CD4-positive, alpha-beta memory T cell (primary cell): ENCODE measurements around the gene MYO1D. TPM values are rescaled to one million over a fixed set of nuclear protein-coding genes. Genes with fewer than 3 reads are reported as not detected.
"Not testable (repeated sequence)": the region's sequence is repeated elsewhere in the genome, so short reads cannot be mapped to it uniquely, and the experiment has no call there.

Experiments
- CTCF ChIA-PET: fragments of 350-600 bp; sonication (Branson Sonifier 250); formaldehyde crosslinking; loops from one replicate; lab custom pipeline; 2021; ENCODE audit warnings: inconsistent platforms; ENCODE audit not compliant: partially characterized antibody; lab: Charles Lee
- POLR2A ChIA-PET: fragments of 350-600 bp; sonication (Branson Sonifier 250); formaldehyde crosslinking; loops from one replicate; lab custom pipeline; 2021; ENCODE audit not compliant: partially characterized antibody; lab: Charles Lee
- DNase-seq, 5 donors: peaks; one replicate each; pipeline versions ENCODE4 v3.0.0 to v3.0.0-alpha.2; 2020 to 2022; ENCODE audit warnings: mixed read lengths in 1 of 5
- H3K27ac ChIP-seq: one replicate; pipeline ENCODE4 v1.7.0; 2013; ENCODE audit warnings: low read depth, low read length
- H3K27me3 ChIP-seq: 2 replicates; pipeline ENCODE4 v1.7.0; 2013; ENCODE audit warnings: mild to moderate bottlenecking, low read length, moderate library complexity; ENCODE audit not compliant: insufficient read depth
- H3K36me3 ChIP-seq: 2 replicates; pipeline ENCODE4 v1.7.0; 2013; ENCODE audit warnings: mild to moderate bottlenecking, low read length, moderate library complexity; ENCODE audit not compliant: insufficient read depth
- H3K4me1 ChIP-seq: 2 replicates; pipeline ENCODE4 v1.7.0; 2013; ENCODE audit warnings: mild to moderate bottlenecking, low read length, moderate library complexity; ENCODE audit not compliant: insufficient read depth
- H3K4me3 ChIP-seq, 2 donors: one replicate each; pipeline ENCODE4 v1.7.0; 2013; ENCODE audit warnings: low read length in 2 of 2, mild to moderate bottlenecking in 1 of 2
- H3K9me3 ChIP-seq, 2 donors: one replicate each; pipeline ENCODE4 v1.7.0; 2013; ENCODE audit warnings: low read length in 2 of 2, control low read depth in 1 of 2; ENCODE audit not compliant: control insufficient read depth in 1 of 2
- H3K27ac Mint-ChIP-seq, 7 donors: one replicate each; pipeline ENCODE4 v1.8.0; 2020 to 2021; ENCODE audit warnings: mixed read lengths in 7 of 7, mild to moderate bottlenecking in 6 of 7, inconsistent platforms in 3 of 7, moderate library complexity in 3 of 7
- H3K27me3 Mint-ChIP-seq, 2 donors: one replicate each; pipeline ENCODE4 v1.8.0; 2020 to 2021; ENCODE audit warnings: mixed read lengths in 2 of 2
- H3K36me3 Mint-ChIP-seq, 2 donors: one replicate each; pipeline ENCODE4 v1.8.0; 2020 to 2021; ENCODE audit warnings: mixed read lengths in 2 of 2, inconsistent platforms in 1 of 2, mild to moderate bottlenecking in 1 of 2
- H3K4me1 Mint-ChIP-seq, 4 donors: one replicate each; pipeline ENCODE4 v1.8.0; 2020 to 2021; ENCODE audit warnings: mixed read lengths in 4 of 4, mild to moderate bottlenecking in 1 of 4
- H3K4me3 Mint-ChIP-seq, 8 donors: one replicate each; pipeline ENCODE4 v1.8.0; 2020 to 2021; ENCODE audit warnings: mixed read lengths in 8 of 8, mild to moderate bottlenecking in 7 of 8, moderate library complexity in 6 of 8, inconsistent platforms in 3 of 8
- H3K9me3 Mint-ChIP-seq, 8 donors: one replicate each; pipeline ENCODE4 v1.8.0; 2020 to 2021; ENCODE audit warnings: mixed read lengths in 8 of 8, mild to moderate bottlenecking in 5 of 8, inconsistent platforms in 3 of 8, moderate library complexity in 1 of 8
- intact Hi-C: fragments of 100-400 bp; cut with micrococcal nuclease; formaldehyde crosslinking; loops from one replicate; pipeline ENCODE4 v1.15.1; 2023
- polyA plus RNA-seq, 2 donors: library from polyadenylated mRNA; unstranded; fragments of 300-500 nt; fragmentation: Illumina TruSeq; gene quantifications; one replicate each; pipeline ENCODE4 v1.2.3, GENCODE V29; 2021
- total RNA-seq, 2 experiments: library from RNA; stranded (reverse); gene quantifications; one replicate each; pipeline ENCODE4 v1.2.3, GENCODE V29; 2021

The MYO1D gene
- total and polyA plus RNA-seq, 4 experiments from 2014 or later = 2.0 to 12.7 (median 10.5) TPM

GRCh38 chr17:32896647-32897258 lies 19.8 kb upstream of the MYO1D start:
- no peak overlapping the region for H3K4me3 ChIP-seq
- H3K27me3 Mint-ChIP-seq = peaks cover 7 to 10% of the 10 kb centered on the region in 2 donors
- H3K4me3 Mint-ChIP-seq = no peak overlapping the region
- H3K4me1 Mint-ChIP-seq = no peaks in the 10 kb centered on the region
- H3K9me3 ChIP-seq = no peaks in the 10 kb centered on the region
- intact Hi-C loops = no loop called here
- CTCF ChIA-PET = interaction anchor here (2.0 kb wide), 1 partner anchor 19 kb away, joined by 7 read pairs; the partner anchor contains the start of gene MYO1D
- no peaks in the 10 kb centered on the region for H3K36me3 ChIP-seq
- no peaks in the 10 kb centered on the region for H3K9me3 Mint-ChIP-seq
- H3K27me3 ChIP-seq = no peaks in the 10 kb centered on the region
- H3K27ac ChIP-seq = no peak overlapping the region
- H3K4me1 ChIP-seq = no peaks in the 10 kb centered on the region
- POLR2A ChIA-PET = no interaction called here
- no peaks in the 10 kb centered on the region for H3K36me3 Mint-ChIP-seq
- DNase-seq = no peak
- no peak overlapping the region for H3K27ac Mint-ChIP-seq

- ChIA-PET POLR2A (no interaction called here), CTCF (no interaction called here)
- intact Hi-C loops = no loop called here
- no peak overlapping the region for H3K4me3 ChIP-seq
- no peak overlapping the region for H3K4me3 Mint-ChIP-seq
- H3K27me3 ChIP-seq = no peaks in the 10 kb centered on the region
- H3K36me3 ChIP-seq = no peaks in the 10 kb centered on the region
- peaks cover 7 to 10% of the 10 kb centered on the region in 2 donors for H3K27me3 Mint-ChIP-seq
- H3K4me1 ChIP-seq = no peaks in the 10 kb centered on the region
- no peaks in the 10 kb centered on the region for H3K36me3 Mint-ChIP-seq
- no peak overlapping the region for H3K27ac ChIP-seq
- no peak overlapping the region for H3K27ac Mint-ChIP-seq
- no peak for DNase-seq
- H3K4me1 Mint-ChIP-seq = no peaks in the 10 kb centered on the region
- no peaks in the 10 kb centered on the region for H3K9me3 Mint-ChIP-seq
- no peaks in the 10 kb centered on the region for H3K9me3 ChIP-seq
These were observed 17.3 kb upstream of the MYO1D start for GRCh38 chr17:32894245-32894644.

- POLR2A ChIA-PET, H3K36me3 ChIP-seq, H3K36me3 Mint-ChIP-seq, intact Hi-C loops, DNase-seq, H3K4me3 Mint-ChIP-seq, H3K4me1 ChIP-seq, H3K4me3 ChIP-seq, H3K27ac Mint-ChIP-seq, H3K27ac ChIP-seq, H3K4me1 Mint-ChIP-seq, H3K9me3 ChIP-seq, H3K27me3 ChIP-seq, CTCF ChIA-PET, H3K9me3 Mint-ChIP-seq: not testable (repeated sequence)
- peaks cover 4 to 16% of the 10 kb centered on the region in 2 donors for H3K27me3 Mint-ChIP-seq
These were observed 10.5 kb upstream of the MYO1D start for GRCh38 chr17:32887410-32887809.

DNA sequence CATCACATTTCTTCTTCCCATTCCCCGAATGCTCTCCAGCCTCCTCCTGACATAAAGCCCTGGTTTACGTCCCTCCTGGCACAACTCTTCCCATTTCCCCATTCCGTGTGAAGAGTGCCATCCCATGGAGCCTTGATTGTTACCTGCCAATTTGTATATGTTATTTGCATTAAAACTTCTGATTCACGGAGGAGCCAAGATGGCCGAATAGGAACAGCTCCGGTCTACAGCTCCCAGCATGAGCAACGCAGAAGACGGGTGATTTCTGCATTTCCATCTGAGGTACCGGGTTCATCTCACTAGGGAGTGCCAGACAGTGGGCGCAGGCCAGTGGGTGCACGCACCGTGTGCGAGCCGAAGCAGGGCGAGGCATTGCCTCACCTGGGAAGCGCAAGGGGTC lies 10.0 kb upstream of the MYO1D start:
- H3K4me1 Mint-ChIP-seq, H3K4me1 ChIP-seq, H3K27ac Mint-ChIP-seq, H3K9me3 Mint-ChIP-seq, DNase-seq, H3K36me3 ChIP-seq, H3K4me3 ChIP-seq, POLR2A ChIA-PET, intact Hi-C loops, H3K9me3 ChIP-seq, H3K36me3 Mint-ChIP-seq, H3K27me3 ChIP-seq, H3K4me3 Mint-ChIP-seq, H3K27ac ChIP-seq: not testable (repeated sequence)
- peaks cover 5 to 16% of the 10 kb centered on the region in 2 donors for H3K27me3 Mint-ChIP-seq
- CTCF ChIA-PET = interaction anchor here (2.3 kb wide), 1 partner anchor 10 kb away, joined by 14 read pairs; the partner anchor contains the start of gene MYO1D

DNA sequence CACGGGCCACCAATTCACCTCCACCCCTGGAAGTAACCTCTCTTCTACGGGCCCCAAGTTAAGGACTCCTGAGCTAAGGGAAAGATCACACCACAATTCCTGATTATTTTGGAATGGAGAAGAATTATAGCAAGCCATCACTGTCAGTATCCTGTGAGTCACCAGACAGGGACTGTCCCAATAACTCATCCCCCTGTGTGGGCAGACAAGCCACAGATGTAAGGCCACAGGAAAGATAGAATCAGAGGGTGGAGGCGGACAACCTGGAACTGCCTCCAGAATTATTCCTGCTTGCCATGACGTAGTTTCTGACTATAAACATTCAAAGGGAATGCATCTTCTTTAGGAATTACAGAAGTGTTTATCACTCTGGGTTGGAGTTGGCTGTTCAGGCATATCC lies 5.8 kb upstream of the MYO1D start:
- Histone ChIP-seq H3K27ac (no peak overlapping the region), H3K4me3 (no peak overlapping the region), H3K4me1 (peaks cover 3% of the 10 kb centered on the region), H3K9me3 (no peaks in the 10 kb centered on the region), H3K36me3 (no peaks in the 10 kb centered on the region), H3K27me3 (no peaks in the 10 kb centered on the region)
- H3K27ac Mint-ChIP-seq = no peak overlapping the region
- H3K27me3 Mint-ChIP-seq = peaks cover 5 to 16% of the 10 kb centered on the region in 2 donors
- CTCF ChIA-PET = interaction anchor here (1.2 to 1.3 kb wide), 2 partner anchors 24 to 420 kb away, joined by 3 read pairs; no protein-coding TSS in a partner anchor
- H3K9me3 Mint-ChIP-seq = no peaks in the 10 kb centered on the region
- no peaks in the 10 kb centered on the region for H3K36me3 Mint-ChIP-seq
- intact Hi-C loops = no loop called here
- POLR2A ChIA-PET = no interaction called here
- DNase-seq = no peak
- H3K4me1 Mint-ChIP-seq = peaks cover 0 to 2% (median under 1%) of the 10 kb centered on the region in 4 donors
- H3K4me3 Mint-ChIP-seq = no peak overlapping the region

DNA sequence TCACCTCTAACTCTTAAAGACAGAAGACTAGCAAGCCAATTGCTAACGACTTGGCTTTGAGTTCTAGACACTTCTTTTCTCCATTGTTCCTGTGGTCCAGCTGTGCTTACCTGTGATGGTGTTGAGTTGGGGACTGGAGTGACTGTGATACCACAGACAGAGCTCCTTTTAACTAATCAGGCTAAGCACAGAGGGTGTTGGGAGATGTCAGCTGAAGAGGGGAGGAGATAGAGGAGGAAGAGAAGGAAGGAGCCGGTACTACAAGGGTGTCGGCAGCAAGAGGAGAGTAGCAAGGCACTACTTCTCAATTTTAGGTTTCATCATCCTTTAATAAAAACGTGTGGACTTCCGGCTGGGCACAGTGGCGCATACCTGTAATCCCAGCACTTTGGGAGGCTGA lies 5.1 kb upstream of the MYO1D start:
- Mint-ChIP-seq H3K27ac (no peak overlapping the region), H3K27me3 (peaks cover 5 to 16% of the 10 kb centered on the region in 2 donors), H3K36me3 (peaks cover 0 to 3% of the 10 kb centered on the region in 2 donors), H3K4me1 (peaks cover 2 to 8% (median 4%) of the 10 kb centered on the region in 4 donors), H3K9me3 (no peaks in the 10 kb centered on the region), H3K4me3 (no peak overlapping the region)
- intact Hi-C loops = no loop called here
- Histone ChIP-seq H3K4me3 (no peak overlapping the region), H3K27me3 (no peaks in the 10 kb centered on the region), H3K36me3 (no peaks in the 10 kb centered on the region), H3K4me1 (peaks cover 8% of the 10 kb centered on the region), H3K27ac (no peak overlapping the region), H3K9me3 (no peaks in the 10 kb centered on the region)
- ChIA-PET POLR2A (no interaction called here), CTCF (no interaction called here)
- DNase-seq = no peak

DNA sequence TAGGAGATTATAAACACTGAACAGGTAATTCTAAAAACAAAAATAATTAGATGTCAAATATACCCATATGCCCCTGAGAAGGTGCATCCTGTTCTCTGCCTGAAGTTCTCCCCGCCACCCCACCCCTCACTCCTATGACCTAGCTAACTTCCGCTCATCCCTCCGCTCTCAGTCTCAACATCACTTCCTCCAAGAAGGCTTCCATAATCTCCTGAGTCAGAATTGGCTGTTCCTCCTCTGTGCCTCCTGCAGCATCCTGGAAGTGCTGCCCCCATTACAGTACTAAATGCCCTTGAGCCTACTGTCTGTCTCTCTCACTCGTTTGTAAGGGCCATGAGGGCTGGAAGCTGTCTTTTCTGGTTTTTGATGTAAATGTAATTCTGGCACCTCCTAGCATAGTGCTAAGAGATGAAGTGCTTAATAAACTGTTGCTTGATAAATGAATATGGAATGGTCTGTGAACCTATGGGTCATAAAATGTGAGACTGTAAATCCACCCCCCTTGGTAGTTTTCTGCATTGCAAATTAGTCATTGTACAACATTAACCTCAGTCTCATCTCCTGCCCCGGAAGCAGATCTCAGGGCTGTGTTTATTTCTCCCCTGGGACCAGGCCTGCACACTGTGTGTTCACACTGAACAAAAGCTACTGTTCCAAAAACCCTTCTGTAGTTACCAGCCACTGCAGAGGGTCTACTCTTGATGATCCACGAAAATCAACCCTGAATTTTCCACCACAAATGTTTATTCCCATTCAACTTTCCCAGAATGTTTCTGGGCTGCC lies 3.9 kb upstream of the MYO1D start:
- peaks cover 4 to 8% of the 10 kb centered on the region in 2 donors for H3K27me3 Mint-ChIP-seq
- Histone ChIP-seq H3K27me3 (no peaks in the 10 kb centered on the region), H3K9me3 (no peaks in the 10 kb centered on the region), H3K27ac (no peak overlapping the region), H3K4me3 (no peak overlapping the region), H3K4me1 (peaks cover 14% of the 10 kb centered on the region), H3K36me3 (no peaks in the 10 kb centered on the region)
- intact Hi-C loops = no loop called here
- H3K4me3 Mint-ChIP-seq = no peak overlapping the region
- H3K4me1 Mint-ChIP-seq = peaks cover 5 to 14% (median 8%) of the 10 kb centered on the region in 4 donors
- POLR2A ChIA-PET = no interaction called here
- DNase-seq = no peak
- no peaks in the 10 kb centered on the region for H3K9me3 Mint-ChIP-seq
- H3K27ac Mint-ChIP-seq = no peak overlapping the region
- CTCF ChIA-PET = interaction anchor here (0.7 kb wide), 1 partner anchor 98 kb away, joined by 3 read pairs; no protein-coding TSS in a partner anchor
- peaks cover 0 to 5% of the 10 kb centered on the region in 2 donors for H3K36me3 Mint-ChIP-seq
